HG02840 (cell line): ENCODE data around the gene NF1.

ENCODE experiments used
- ATAC-seq: cut with Tn5 transposase; IDR thresholded peaks from one replicate; pipeline ENCODE4 v1.9.1; 2021; ENCODE audit warnings: mild to moderate bottlenecking, moderate library complexity, moderate number of reproducible peaks; ENCODE audit not compliant: unreplicated experiment, low FRiP score

NF1 gene

DNA sequence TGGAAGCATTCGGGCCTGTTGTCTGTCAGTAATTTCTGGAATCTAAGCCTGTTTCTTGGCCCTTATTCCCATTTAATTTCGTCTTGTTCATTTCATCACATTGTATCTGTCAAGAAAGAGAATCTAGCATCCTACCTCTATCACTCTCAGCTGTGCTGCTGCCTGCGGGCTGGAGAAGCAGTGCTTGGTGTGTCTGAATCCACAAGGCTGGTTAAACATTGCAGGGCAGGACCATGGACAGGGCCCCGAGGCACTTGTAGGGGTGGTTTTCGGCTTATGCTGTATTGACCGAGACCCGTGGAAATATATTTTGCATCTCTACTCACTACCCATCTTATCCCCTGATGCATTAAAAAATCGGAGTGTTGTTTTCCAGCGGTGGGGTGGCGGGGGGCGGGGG, 299.8 kb downstream of the NF1 start:
- no peak for ATAC-seq

- ATAC-seq = no peak
Observed at GRCh38 chr17:31397256-31397939, 302.6 kb downstream of the NF1 start.

- no peak for ATAC-seq
Observed at GRCh38 chr17:31398381-31399311, 303.9 kb downstream of the NF1 start.

DNA sequence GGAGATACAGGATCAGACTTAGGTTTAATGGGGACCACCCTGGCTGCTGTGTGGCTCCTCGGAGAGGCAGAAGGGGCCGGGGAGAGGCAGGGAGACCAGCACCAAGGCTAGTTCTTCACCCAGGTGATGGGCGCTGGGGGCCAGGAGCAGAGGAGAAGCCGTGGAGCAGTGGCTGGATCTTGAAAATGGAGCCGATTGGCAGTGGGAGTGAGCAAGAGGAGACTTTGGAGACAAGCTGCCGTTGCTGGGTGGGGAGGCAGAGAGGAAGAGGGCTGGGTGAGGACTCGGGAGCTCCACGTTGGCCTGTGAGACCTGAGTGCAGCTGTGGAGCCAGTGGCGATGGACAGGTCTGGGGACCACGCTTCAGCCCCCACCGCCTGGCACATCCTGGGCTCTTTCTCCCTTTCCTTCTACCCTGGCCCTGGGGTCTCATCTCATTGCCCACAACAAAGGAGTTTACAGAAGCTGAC, 305.7 kb downstream of the NF1 start:
- no peak for ATAC-seq

GRCh38 chr17:31401456-31402254, 306.9 kb downstream of the NF1 start:
- ATAC-seq = no peak

- ATAC-seq = no peak
Observed at GRCh38 chr17:31404028-31404949, 309.5 kb downstream of the NF1 start.

- ATAC-seq = no peak
Observed at GRCh38 chr17:31405890-31406371, 311.2 kb downstream of the NF1 start.

GRCh38 chr17:31408586-31408985, 313.8 kb downstream of the NF1 start:
- ATAC-seq = no peak

DNA sequence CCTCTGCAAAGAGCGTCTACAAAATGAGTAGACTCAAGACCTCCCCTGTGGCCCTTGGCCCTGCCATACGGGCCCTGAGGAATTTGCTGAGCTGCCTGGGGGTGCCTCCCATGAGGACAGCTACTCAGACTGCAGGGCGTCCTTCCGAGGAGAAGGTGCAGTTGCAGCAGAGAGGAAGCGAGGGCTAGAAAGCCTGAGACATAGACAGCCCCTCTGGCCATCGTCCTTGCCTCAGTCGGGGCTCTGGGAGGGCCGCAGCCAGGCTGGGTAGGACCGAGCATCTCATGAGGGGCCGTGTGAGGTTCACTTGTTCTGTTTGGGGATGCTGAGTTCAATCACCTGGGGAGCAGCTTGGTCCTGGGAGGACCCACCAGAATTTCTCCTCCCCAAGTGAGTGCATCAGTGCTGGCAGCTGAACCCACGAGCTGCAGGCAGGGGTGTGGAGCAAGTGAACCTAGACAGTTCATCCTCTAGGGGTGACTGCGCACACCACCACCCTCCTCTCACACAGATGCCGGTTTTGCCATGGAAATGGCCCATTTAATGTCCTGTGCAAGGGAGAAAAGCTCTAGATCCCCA, 317.0 kb downstream of the NF1 start:
- no peak for ATAC-seq

- ATAC-seq = no peak
Observed at GRCh38 chr17:31412511-31412910, 317.7 kb downstream of the NF1 start.

DNA sequence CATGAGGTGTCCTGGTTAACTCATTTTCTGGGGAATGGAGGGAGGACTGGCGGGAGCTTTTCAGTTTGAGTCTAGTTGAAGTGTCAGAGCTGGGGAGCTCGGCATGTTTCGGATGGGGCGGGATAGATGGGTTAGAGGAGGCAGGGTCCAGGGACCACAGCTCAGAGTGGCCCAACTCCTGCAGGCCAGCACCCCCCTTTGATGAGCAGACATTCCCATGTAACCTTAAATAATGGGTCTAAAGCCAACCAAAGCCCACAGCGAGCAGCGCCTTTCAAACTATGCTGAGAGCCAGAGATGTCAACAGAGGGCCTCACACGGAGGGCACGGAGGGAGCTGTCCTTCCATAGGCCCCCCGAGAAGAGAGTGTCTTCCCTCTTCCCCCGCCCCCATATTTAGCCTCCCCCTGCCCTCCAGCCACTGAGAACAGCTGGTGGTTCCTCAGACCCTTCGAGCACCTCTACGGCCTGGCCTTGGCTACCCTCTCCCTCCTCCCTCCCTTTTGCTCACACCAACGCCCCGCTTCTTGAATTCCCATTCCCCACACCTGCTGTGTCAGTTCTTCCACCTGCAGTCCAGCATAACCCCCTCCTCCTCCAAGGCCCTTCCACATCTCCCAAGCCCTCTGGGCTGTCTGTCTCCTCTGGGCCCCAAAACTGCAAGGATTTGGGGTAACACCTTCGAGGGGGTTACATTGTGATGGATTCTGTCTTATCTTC, 318.5 kb downstream of the NF1 start:
- ATAC-seq = no peak

DNA sequence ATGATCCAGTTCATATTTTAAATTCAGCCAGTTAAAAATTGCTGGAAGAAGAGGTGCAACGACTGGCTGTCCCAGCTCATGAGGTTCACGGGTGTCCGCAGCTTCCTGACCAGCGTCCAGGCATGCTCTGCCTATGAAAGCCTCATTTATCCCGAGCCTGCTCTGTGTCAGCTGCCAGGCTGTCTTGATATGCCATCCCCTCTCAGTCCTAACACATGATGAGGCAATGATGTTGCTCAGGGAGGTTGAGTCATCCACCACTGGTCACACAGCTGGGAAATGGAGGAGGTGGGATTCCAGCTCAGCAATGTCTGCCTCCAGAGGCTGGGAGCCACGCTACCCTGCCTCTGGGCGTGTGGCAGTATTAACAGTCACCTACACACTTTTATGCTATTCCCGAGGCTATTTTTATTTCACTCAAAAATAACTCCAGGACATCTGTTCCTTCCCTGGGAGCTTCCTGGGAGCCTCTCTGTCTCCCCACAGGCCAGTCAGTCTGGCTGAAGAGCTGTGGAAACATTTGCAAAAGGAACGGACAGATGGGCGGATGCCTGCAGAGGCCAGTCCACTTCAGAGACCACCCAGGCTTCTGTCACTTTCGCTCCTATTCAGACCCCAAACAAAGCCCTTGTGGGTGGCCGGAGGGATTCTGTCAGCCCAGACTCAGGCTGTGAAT, 319.2 kb downstream of the NF1 start:
- no peak for ATAC-seq

DNA sequence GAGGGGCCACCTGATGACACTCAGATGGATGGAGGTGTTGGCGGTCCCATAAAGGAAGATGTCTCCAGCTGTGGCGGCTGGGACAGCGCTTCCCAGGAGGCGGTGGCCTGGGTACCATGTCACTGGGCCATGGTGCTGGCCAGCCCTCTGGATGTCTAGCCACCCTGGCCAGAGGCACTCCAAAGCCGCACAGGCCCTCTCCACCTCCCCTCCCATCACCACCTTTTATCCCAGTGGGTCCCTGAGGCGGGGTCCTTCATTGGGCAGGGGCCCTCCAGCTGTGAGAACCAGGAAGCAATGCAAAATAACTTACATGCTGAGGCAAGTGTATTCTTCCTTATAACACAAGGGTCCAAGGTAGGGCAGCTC, 319.8 kb downstream of the NF1 start:
- no peak for ATAC-seq

- ATAC-seq = no peak
Observed at GRCh38 chr17:31415004-31415454, 320.3 kb downstream of the NF1 start.

DNA sequence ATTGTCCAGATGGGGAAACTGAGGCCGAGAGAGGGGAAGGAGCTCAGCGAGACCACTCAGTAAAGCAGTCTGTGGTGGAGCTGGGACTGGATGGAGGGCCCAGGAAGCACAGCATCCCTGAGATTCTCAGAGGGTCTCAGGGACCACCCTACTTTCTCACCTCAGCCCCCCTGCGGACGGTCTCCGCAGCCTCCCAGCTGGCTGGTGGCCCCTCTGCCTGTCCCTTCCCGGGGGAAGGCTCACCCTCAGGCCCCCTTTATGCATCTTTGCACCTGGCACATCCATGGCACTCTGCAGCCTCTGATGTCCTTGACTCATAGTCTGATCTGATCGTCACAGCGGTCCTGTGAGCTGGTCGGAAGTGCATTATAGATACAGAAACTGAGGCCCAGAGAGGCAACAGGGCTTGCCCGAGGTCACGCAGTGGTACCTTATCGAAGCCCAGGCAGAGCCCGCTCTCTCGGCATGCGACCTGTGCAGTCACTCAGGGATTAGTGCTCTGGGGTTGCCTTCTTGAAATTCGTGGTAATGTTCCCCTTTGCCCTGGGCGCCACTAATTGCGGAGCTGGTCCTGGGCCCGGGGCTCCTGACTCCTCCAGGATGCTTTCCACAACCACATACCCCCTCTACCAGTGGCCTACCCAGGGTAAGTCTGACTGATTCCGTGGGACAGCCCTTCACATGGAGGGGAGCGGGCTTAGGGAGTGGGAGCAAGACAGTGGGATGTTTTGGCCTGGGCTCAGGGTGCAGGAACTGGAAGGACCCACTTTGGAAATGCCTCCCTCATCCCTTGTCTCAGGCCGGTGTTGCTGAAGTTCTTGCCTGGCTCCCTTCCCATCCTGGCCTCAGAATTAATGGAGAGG, 321.1 kb downstream of the NF1 start:
- ATAC-seq = no peak

- no peak for ATAC-seq
Observed at GRCh38 chr17:31416503-31416923, 321.7 kb downstream of the NF1 start.
